ENCODE results near the gene RNF220.

Gene RNF220

GRCh38 chr1:44436401-44437106 is 31.5 kb downstream of the RNF220 start:
- no peak for FAIRE-seq
- no peak for TF ChIP-seq POLR2A (IDR thresholded peaks at IDR 0.05; ENCODE audit: low read depth, low read length)
- no peak for DNase-seq (ENCODE audit: insufficient read length, low spot score)

GRCh38 chr1:44437107-44437716 is 32.2 kb downstream of the RNF220 start:
- no peak for DNase-seq (ENCODE audit: insufficient read length, low spot score)
- TF ChIP-seq POLR2A (IDR thresholded peaks at IDR 0.05; ENCODE audit: low read depth, low read length), result no peak
- no peak for FAIRE-seq

GRCh38 chr1:44442791-44443190 is 37.7 kb downstream of the RNF220 start:
- TF ChIP-seq POLR2A (IDR thresholded peaks at IDR 0.05; ENCODE audit: low read depth, low read length), result no peak
- DNase-seq (ENCODE audit: insufficient read length, low spot score) (no peak), FAIRE-seq (no peak)

GRCh38 chr1:44447051-44447810 is 42.2 kb downstream of the RNF220 start:
- TF ChIP-seq POLR2A (IDR thresholded peaks at IDR 0.05; ENCODE audit: low read depth, low read length), result no peak
- FAIRE-seq, result peak; percentile 91

GRCh38 chr1:44453798-44454349 is 48.8 kb downstream of the RNF220 start:
- DNase-seq (ENCODE audit: insufficient read length, low spot score) (no peak), FAIRE-seq (no peak)
- TF ChIP-seq POLR2A (IDR thresholded peaks at IDR 0.05; ENCODE audit: low read depth, low read length), result no peak

More at GRCh38 chr1:44447051-44447810, 42.2 kb downstream of the RNF220 start:
- no peak for DNase-seq (ENCODE audit: insufficient read length, low spot score)

- FAIRE-seq (no peak), DNase-seq (ENCODE audit: insufficient read length, low spot score) (no peak)
- TF ChIP-seq POLR2A (IDR thresholded peaks at IDR 0.05; ENCODE audit: low read depth, low read length), result no peak
These were observed 49.6 kb downstream of the RNF220 start for GRCh38 chr1:44454704-44455103.

- FAIRE-seq (no peak), DNase-seq (ENCODE audit: insufficient read length, low spot score) (no peak)
- no peak for TF ChIP-seq POLR2A (IDR thresholded peaks at IDR 0.05; ENCODE audit: low read depth, low read length)
These were observed 55.2 kb downstream of the RNF220 start for GRCh38 chr1:44460107-44460882.

- peak; percentile 26 for DNase-seq (ENCODE audit: insufficient read length, low spot score)
- no peak for TF ChIP-seq POLR2A (IDR thresholded peaks at IDR 0.05; ENCODE audit: low read depth, low read length)
- FAIRE-seq, result peak; percentile 60
These were observed 59.3 kb downstream of the RNF220 start for GRCh38 chr1:44464361-44464760.

- DNase-seq (ENCODE audit: insufficient read length, low spot score), result no peak
- no peak for FAIRE-seq
- no peak for TF ChIP-seq POLR2A (IDR thresholded peaks at IDR 0.05; ENCODE audit: low read depth, low read length)
These were observed 62.5 kb downstream of the RNF220 start for GRCh38 chr1:44467566-44467965.

- DNase-seq (ENCODE audit: insufficient read length, low spot score) (no peak), FAIRE-seq (no peak)
- no peak for TF ChIP-seq POLR2A (IDR thresholded peaks at IDR 0.05; ENCODE audit: low read depth, low read length)
These were observed 66.9 kb downstream of the RNF220 start for GRCh38 chr1:44471911-44472453.

GRCh38 chr1:44472620-44473525 is 67.8 kb downstream of the RNF220 start:
- no peak for TF ChIP-seq POLR2A (IDR thresholded peaks at IDR 0.05; ENCODE audit: low read depth, low read length)
- FAIRE-seq, result no peak
- no peak for DNase-seq (ENCODE audit: insufficient read length, low spot score)

- DNase-seq (ENCODE audit: insufficient read length, low spot score) (no peak), FAIRE-seq (no peak)
- no peak for TF ChIP-seq POLR2A (IDR thresholded peaks at IDR 0.05; ENCODE audit: low read depth, low read length)
These were observed 71.8 kb downstream of the RNF220 start for GRCh38 chr1:44476891-44477290.
